Measurements from ENCODE around the gene NBAS. TPM values are rescaled to one million over a fixed set of nuclear protein-coding genes. Genes with fewer than 3 reads are reported as not detected.

Gene NBAS
- polyA plus RNA-seq, 1 of the 3 experiments (the other 2 are of a cell fraction) = 12.0 TPM

GRCh38 chr2:15606481-15607441 is 45.6 kb upstream of the NBAS start:
- H3K4me2 ChIP-seq = no peak overlapping the region
- 92% methylated on average over 8 of the region's 8 CpGs for WGBS (ENCODE audit: low lambda C conversion rate)
- ChIA-PET CTCF (no interaction called here), POLR2A (no interaction called here)
- H3K79me2 ChIP-seq (ENCODE audit: insufficient read depth) = peaks cover 4% of the 10 kb centered on the region; the same call in 1 of the 2 replicates
- H3K4me3 ChIP-seq (ENCODE audit: low read depth in 2 of 2, low read length in 1 of 2) = no peak overlapping the region
- no peaks in the 10 kb centered on the region for H3K9me2 ChIP-seq
- H3K9ac ChIP-seq = no peak overlapping the region
- H3F3A ChIP-seq (replicated peaks; ENCODE audit: insufficient read depth) = peaks cover 8% of the 10 kb centered on the region
- DNase-seq = no peak
- no peaks in the 10 kb centered on the region for H3K4me1 ChIP-seq (ENCODE audit: control insufficient read depth in 1 of 2, insufficient read depth in 2 of 2, low read depth in 1 of 2, low read length in 1 of 2)
- no peaks in the 10 kb centered on the region for H4K20me1 ChIP-seq (ENCODE audit: insufficient read depth)
- no peak overlapping the region for H2AFZ ChIP-seq (ENCODE audit: low read depth)
- no peaks in the 10 kb centered on the region for H3K27me3 ChIP-seq (ENCODE audit: insufficient read depth)
- H3K27ac ChIP-seq (ENCODE audit: low read depth in 2 of 2, low read length in 1 of 2) = no peak overlapping the region
- H3K9me3 ChIP-seq = no peaks in the 10 kb centered on the region
- TF ChIP-seq RXRA (IDR thresholded peaks at IDR 0.05; ENCODE audit: borderline replicate concordance, low read depth) (no peak), USF1 (IDR thresholded peaks at IDR 0.05; ENCODE audit: borderline replicate concordance, low read depth) (no peak), TAF1 (IDR thresholded peaks at IDR 0.05; ENCODE audit: borderline replicate concordance, low read depth, low read length) (no peak), RCOR1 (IDR thresholded peaks at IDR 0.05; ENCODE audit: low read length) (no peak), IRF3 (IDR thresholded peaks at IDR 0.05; ENCODE audit: low read depth, low read length) (no peak), SMC3 (IDR thresholded peaks at IDR 0.05; ENCODE audit: low read depth, low read length) (no peak), ELF1 (IDR thresholded peaks at IDR 0.05) (no peak), USF2 (IDR thresholded peaks at IDR 0.05; ENCODE audit: borderline replicate concordance, low read depth, low read length) (no peak), MEF2A (IDR thresholded peaks at IDR 0.05; ENCODE audit: borderline replicate concordance, low read depth) (no peak), SIN3A (IDR thresholded peaks at IDR 0.05; ENCODE audit: borderline replicate concordance, low read depth, low read length) (no peak), CHD2 (IDR thresholded peaks at IDR 0.05; ENCODE audit: low read length, partially characterized antibody) (no peak), POLR2AphosphoS5 (IDR thresholded peaks at IDR 0.05; ENCODE audit: low read depth, low read length) (no peak), REST (IDR thresholded peaks at IDR 0.05; ENCODE audit: low read depth, low read length) (no peak)
- H3K36me3 ChIP-seq (replicated peaks in 1 of 2; ENCODE audit: control insufficient read depth in 1 of 2, insufficient read depth in 2 of 2, low read length in 1 of 2) = peaks cover 85 to 86% of the 10 kb centered on the region in 2 experiments

Measured in SK-N-SH (cell line).